K562 (cell line): ENCODE measurements around the gene BACE1-AS. TPM values are rescaled to one million over a fixed set of nuclear protein-coding genes. Genes with fewer than 3 reads are reported as not detected.

Experiments used
- ATAC-seq: fragments of 200-7000 bp; cut with Tn5 transposase; 3 replicates; pipeline ENCODE4 v1.9.1; 2020; ENCODE audit warnings: moderate library complexity
- BruUV-seq: library from RNA; stranded (reverse); fragments of 400-500 nt; replicated peaks from 2 replicates; lab custom pipeline; 2021; lab: Mats Ljungman, UMichigan
- CTCF ChIA-PET: fragments of 300-600 bp; formaldehyde crosslinking; extraction: SDS; loops from one replicate; lab custom pipeline; 2021; ENCODE audit warnings: low intra/inter-chr PET ratio; lab: Yijun Ruan, JAX
- POLR2A ChIA-PET: fragments of 300-600, 350-650 bp; sonication (Branson Sonifier 250); formaldehyde crosslinking; extraction: SDS; loops from one replicate; lab custom pipeline; 2021; ENCODE audit warnings: antibody characterized with exemption, inconsistent platforms; lab: Yijun Ruan, JAX
- DNase-seq, 4 experiments: peaks; one replicate each; pipeline versions ENCODE4 v3.0.0 to v3.0.0-alpha.2; 2011 to 2018; ENCODE audit warnings: low spot score in 3 of 4, mixed read lengths in 3 of 4; ENCODE audit errors: extremely low read depth in 1 of 4
- FAIRE-seq: peaks from 2 replicates; lab custom pipeline; 2011; peaks lifted over from hg19 to GRCh38; lab: Jason Lieb, UNC
- H2AFZ ChIP-seq: 2 replicates; pipeline ENCODE4 v1.6.0; 2011; ENCODE audit warnings: low read depth, low read length, control low read depth, inconsistent platforms
- H3K27ac ChIP-seq: fragments of 200-600 bp; 3 replicates; pipeline ENCODE4 v1.8.0; 2011; ENCODE audit warnings: low read depth, mild to moderate bottlenecking, control low read depth, inconsistent platforms, low read length, moderate library complexity, mixed read lengths; ENCODE audit errors: extremely low read depth
- H3K27me3 ChIP-seq, 2 experiments: fragments of 300-600 bp in 1 of 2; 2 replicates in 1 of 2; 3 replicates in 1 of 2; pipeline versions ENCODE4 v1.6.0 to v1.8.0; 2011; ENCODE audit warnings: inconsistent platforms in 2 of 2, low read length in 2 of 2, mild to moderate bottlenecking in 1 of 2, mixed read lengths in 1 of 2, moderate library complexity in 1 of 2; ENCODE audit not compliant: control insufficient read depth in 2 of 2, insufficient read depth in 2 of 2
- H3K36me3 ChIP-seq: fragments of 300-600 bp; 3 replicates; pipeline ENCODE4 v1.8.0; 2011; ENCODE audit warnings: mild to moderate bottlenecking, low read length, inconsistent platforms; ENCODE audit not compliant: control insufficient read depth, insufficient read depth
- H3K4me1 ChIP-seq, 2 experiments: fragments of 200-600 bp in 1 of 2; replicated peaks in 1 of 2; 2 replicates in 1 of 2; 3 replicates in 1 of 2; pipeline versions ENCODE4 v1.5.1 to v1.8.0; 2011; ENCODE audit warnings: inconsistent platforms in 2 of 2, low read length in 2 of 2, mild to moderate bottlenecking in 1 of 2, mixed read lengths in 1 of 2, moderate library complexity in 1 of 2; ENCODE audit not compliant: control insufficient read depth in 2 of 2, insufficient read depth in 2 of 2
- H3K4me2 ChIP-seq: 2 replicates; pipeline ENCODE4 v1.6.1; 2011; ENCODE audit warnings: low read length, control low read depth, inconsistent platforms, mixed read lengths; ENCODE audit not compliant: insufficient read depth
- H3K4me3 ChIP-seq: fragments of 200-600 bp; sonication (generic), shearing (Covaris generic); 2 replicates; pipeline ENCODE4 v1.5.1; 2016; ENCODE audit warnings: control low read depth, inconsistent platforms
- H3K79me2 ChIP-seq: fragments of 200-600 bp; 3 replicates; pipeline ENCODE4 v1.8.0; 2011; ENCODE audit warnings: low read length, inconsistent platforms; ENCODE audit not compliant: control insufficient read depth, insufficient read depth
- H3K9ac ChIP-seq, 2 experiments: 2 replicates each; pipeline versions ENCODE4 v1.6.0 to v1.6.1; 2011; ENCODE audit warnings: low read depth in 2 of 2, low read length in 2 of 2, control low read depth in 1 of 2, inconsistent platforms in 1 of 2, mild to moderate bottlenecking in 1 of 2, mixed read lengths in 1 of 2; ENCODE audit not compliant: insufficient read depth in 1 of 2
- H3K9me1 ChIP-seq: one replicate; pipeline ENCODE4 v1.6.0; 2011; ENCODE audit warnings: inconsistent platforms, mild to moderate bottlenecking, low read length, moderate library complexity; ENCODE audit not compliant: control insufficient read depth, insufficient read depth
- H3K9me3 ChIP-seq: replicated peaks from 2 replicates; pipeline ENCODE4 v1.5.1; 2011; ENCODE audit warnings: low read depth, low read length, inconsistent platforms; ENCODE audit not compliant: control insufficient read depth, insufficient read depth
- H4K20me1 ChIP-seq: replicated peaks from 2 replicates; pipeline ENCODE4 v1.6.1; 2011; ENCODE audit warnings: low read length, inconsistent platforms, mixed read lengths; ENCODE audit not compliant: control insufficient read depth, insufficient read depth
- CCAR2 ChIP-seq: fragments of 200-400 bp; formaldehyde crosslinking; IDR thresholded peaks from 2 replicates; pipeline ENCODE4 v1.6.1; 2017; ENCODE audit warnings: mild to moderate bottlenecking, low read depth, low read length
- CCNT2 ChIP-seq: IDR thresholded peaks from 2 replicates; pipeline ENCODE4 v1.6.1; 2011; ENCODE audit warnings: borderline replicate concordance, low read depth, mild to moderate bottlenecking, moderate library complexity, mixed read lengths, low read length; ENCODE audit not compliant: insufficient read length; ENCODE audit errors: extremely low read depth
- FUS ChIP-seq: fragments of 200-400 bp; formaldehyde crosslinking; optimal IDR thresholded peaks from 2 replicates; pipeline ENCODE3; 2017; ENCODE audit warnings: low read depth, low read length
- GATAD2B ChIP-seq: fragments of 450-650 bp; IDR thresholded peaks from 2 replicates; pipeline ENCODE4 v1.6.1; 2017; ENCODE audit warnings: mild to moderate bottlenecking, borderline replicate concordance
- HNRNPK ChIP-seq: fragments of 200-400 bp; formaldehyde crosslinking; IDR thresholded peaks from one replicate; pipeline ENCODE4 v1.6.1; 2018; ENCODE audit warnings: mild to moderate bottlenecking, low read depth, low read length; ENCODE audit not compliant: poor library complexity, severe bottlenecking
- NELFE ChIP-seq: IDR thresholded peaks from 2 replicates; pipeline ENCODE4 v1.6.1; 2011; ENCODE audit warnings: mild to moderate bottlenecking; ENCODE audit not compliant: insufficient read depth, insufficient read length
- STAG1 ChIP-seq: sonication (generic); formaldehyde crosslinking; IDR thresholded peaks from 2 replicates; pipeline ENCODE4 v1.5.0; 2020; ENCODE audit warnings: missing genetic modification reagents, borderline replicate concordance
- ZNF133 ChIP-seq: fragments of 250-450 bp; sonication (Bioruptor Pico); IDR thresholded peaks from 2 replicates; pipeline ENCODE4 v1.4.0; 2020; ENCODE audit warnings: mild to moderate bottlenecking
- ZNF24 ChIP-seq: fragments of 450-650 bp; IDR thresholded peaks from 2 replicates; pipeline ENCODE4 v1.6.1; 2016
- ZNF354B ChIP-seq: fragments of 250-450 bp; sonication (Bioruptor Pico); IDR thresholded peaks from 2 replicates; pipeline ENCODE4 v1.4.0; 2020
- WGBS: fragments of 100-300 bp; shearing (Covaris generic); methylation state at CpG from one replicate; pipeline ENCODE4 v1.1.6; 2016; ENCODE audit warnings: low coverage, mixed read lengths; ENCODE audit not compliant: insufficient coverage; ENCODE audit errors: missing lambda C conversion rate; 5-methylcytosine and 5-hydroxymethylcytosine counted together
- in situ Hi-C: fragments of 300-500 bp; cut with MboI; formaldehyde crosslinking; loops from 4 replicates; pipeline ENCODE4 v1.15.0; 2018; ENCODE audit warnings: inconsistent platforms, mixed read lengths
- intact Hi-C: fragments of 100-400 bp; cut with micrococcal nuclease; formaldehyde crosslinking; loops from 2 replicates; pipeline ENCODE4 v1.14.2; 2022
- polyA plus RNA-seq, 8 experiments: library from polyadenylated mRNA; depleted of rRNA in 4 of 8; stranded (reverse) in 5 of 8; unstranded in 3 of 8; fragments of >200 nt; fragmentation: Nextera tagmentation in 2 of 8; fragmentation: Illumina TruSeq in 1 of 8; extraction: Ambion mirVana in 2 of 8; extraction: Trizol in 1 of 8; gene quantifications; 2 replicates each; pipeline versions ENCODE4 v1.2.1 to v1.2.3, GENCODE V29; 2011 to 2014; ENCODE audit warnings: inconsistent platforms in 1 of 8, missing spikeins in 1 of 8
- total RNA-seq, 7 experiments: library from RNA; depleted of rRNA in 6 of 7; stranded (reverse); fragments of >200 nt in 6 of 7; fragmentation: Illumina TruSeq in 2 of 7; extraction: Trizol in 2 of 7; gene quantifications; 2 replicates each; pipeline versions ENCODE4 v1.2.1 to v1.2.3, GENCODE V29; 2011 to 2021; ENCODE audit warnings: low replicate concordance in 1 of 7

BACE1-AS gene
- total and polyA plus RNA-seq, 9 of the 15 experiments (the other 6 are each of a cell fraction or from before 2014, with no cell fraction given) = 2.2 to 8.2 (median 3.8) TPM

- H3K27me3 ChIP-seq = no peaks in the 10 kb centered on the region
- FAIRE-seq = no peak
- no peak overlapping the region for H3K27ac ChIP-seq
- ChIA-PET POLR2A (no interaction called here), CTCF (no interaction called here)
- ATAC-seq = no peak
- no peak for DNase-seq
- no peaks in the 10 kb centered on the region for H3K9me1 ChIP-seq
- no peak overlapping the region for H3K4me2 ChIP-seq
- no peak overlapping the region for H2AFZ ChIP-seq
- 90% methylated on average over 4 of the region's 4 CpGs for WGBS
- in situ Hi-C loops = loop anchor here (25.0 kb wide), 1 partner anchor 737 kb away; no protein-coding TSS in a partner anchor
- BruUV-seq = no TSS peak
- no peaks in the 10 kb centered on the region for H3K79me2 ChIP-seq
- peaks cover 53% of the 10 kb centered on the region for H3K36me3 ChIP-seq
- H3K4me3 ChIP-seq = no peak overlapping the region
- intact Hi-C loops = no loop called here
- no peaks in the 10 kb centered on the region for H3K9me3 ChIP-seq
- peaks cover 0 to 5% of the 10 kb centered on the region in 2 experiments; a peak in 2 of 5 replicates for H3K4me1 ChIP-seq
- H4K20me1 ChIP-seq = no peaks in the 10 kb centered on the region
- no peak overlapping the region for H3K9ac ChIP-seq
- TF ChIP-seq CCAR2 (no peak), ZNF24 (peak; percentile 41; the same call in 1 of the 2 replicates)
Observed at GRCh38 chr11:117249571-117249970, 41.6 kb upstream of the BACE1-AS start.

- CTCF ChIA-PET = no interaction called here
- DNase-seq (no peak), ATAC-seq (no peak), FAIRE-seq (no peak)
- H2AFZ ChIP-seq = no peak overlapping the region
- no peak overlapping the region for H3K4me3 ChIP-seq
- no peak for TF ChIP-seq NELFE
- no peak for TF ChIP-seq HNRNPK
- TF ChIP-seq ZNF354B (CRISPR knock-in tag) = no peak
- TF ChIP-seq STAG1 (CRISPR knock-in tag) = no peak
- TF ChIP-seq ZNF133 = no peak
- TF ChIP-seq GATAD2B = no peak
- no peak for TF ChIP-seq FUS
- no peak for TF ChIP-seq CCNT2
- H3K9me1 ChIP-seq = no peaks in the 10 kb centered on the region
- no peaks in the 10 kb centered on the region for H3K9me3 ChIP-seq
- no peaks in the 10 kb centered on the region for H4K20me1 ChIP-seq
- POLR2A ChIA-PET = interaction anchor here (0.7 kb wide), 1 partner anchor 107 kb away, joined by 3 read pairs; no protein-coding TSS in a partner anchor
- H3K27ac ChIP-seq = no peak overlapping the region
- H3K4me1 ChIP-seq = peaks cover 0 to 5% of the 10 kb centered on the region in 2 experiments; a peak in 2 of 5 replicates
- no peak overlapping the region for H3K9ac ChIP-seq
- no peak overlapping the region for H3K4me2 ChIP-seq
- no TSS peak for BruUV-seq
- H3K79me2 ChIP-seq = no peaks in the 10 kb centered on the region
- in situ Hi-C loops = no loop called here
- no peaks in the 10 kb centered on the region for H3K27me3 ChIP-seq
- H3K36me3 ChIP-seq = peaks cover 37% of the 10 kb centered on the region
- 96% methylated on average over 2 of the region's 10 CpGs for WGBS
- intact Hi-C loops = no loop called here
Observed at GRCh38 chr11:117251506-117251905, 39.6 kb upstream of the BACE1-AS start.
